DOHH2 (cell line): Measurements from ENCODE around the gene ITPR1.

Source experiments
- H3F3A ChIP-seq: fragments of 200-600 bp; sonication (generic), shearing (Covaris generic); 2 replicates; pipeline ENCODE4 v1.6.0; 2016; ENCODE audit warnings: antibody characterized with exemption, mild to moderate bottlenecking; ENCODE audit not compliant: control insufficient read depth, insufficient read depth
- H3K27ac ChIP-seq: fragments of 200-600 bp; sonication (generic); 2 replicates; pipeline ENCODE4 v1.5.1; 2014; ENCODE audit warnings: low read depth, mild to moderate bottlenecking, low read length, moderate library complexity
- H3K27me3 ChIP-seq: fragments of 200-600 bp; sonication (generic); 2 replicates; pipeline ENCODE4 v1.6.1; 2014; ENCODE audit warnings: mild to moderate bottlenecking, low read length, mixed read lengths; ENCODE audit not compliant: control insufficient read depth
- H3K36me3 ChIP-seq: fragments of 200-600 bp; sonication (generic); 2 replicates; pipeline ENCODE4 v1.6.1; 2014; ENCODE audit warnings: mild to moderate bottlenecking, low read length, moderate library complexity, mixed read lengths; ENCODE audit not compliant: control insufficient read depth
- H3K4me1 ChIP-seq: fragments of 200-600 bp; sonication (generic); 2 replicates; pipeline ENCODE4 v1.6.1; 2014; ENCODE audit warnings: mild to moderate bottlenecking, low read length, mixed read lengths; ENCODE audit not compliant: control insufficient read depth
- H3K4me2 ChIP-seq: fragments of 200-600 bp; sonication (generic); 2 replicates; pipeline ENCODE4 v1.6.0; 2014; ENCODE audit warnings: mild to moderate bottlenecking, low read length, moderate library complexity
- H3K4me3 ChIP-seq: fragments of 200-600 bp; sonication (generic); 2 replicates; pipeline ENCODE4 v1.5.1; 2014; ENCODE audit warnings: mild to moderate bottlenecking, low read length, mixed read lengths
- H3K79me2 ChIP-seq: fragments of 200-600 bp; sonication (generic); 2 replicates; pipeline ENCODE4 v1.6.1; 2014; ENCODE audit warnings: mild to moderate bottlenecking, low read length, mixed read lengths; ENCODE audit not compliant: control insufficient read depth
- H3K9me2 ChIP-seq: fragments of 200-600 bp; sonication (generic); replicated peaks from 2 replicates; pipeline ENCODE4 v1.6.1; 2014; ENCODE audit warnings: mild to moderate bottlenecking, low read length, mixed read lengths; ENCODE audit not compliant: control insufficient read depth
- H3K9me3 ChIP-seq: fragments of 200-600 bp; sonication (generic); 2 replicates; pipeline ENCODE4 v1.6.1; 2014; ENCODE audit warnings: antibody characterized with exemption, low read length, mixed read lengths; ENCODE audit not compliant: control insufficient read depth, insufficient read depth
- H4K20me1 ChIP-seq: fragments of 200-600 bp; sonication (generic); 2 replicates; pipeline ENCODE4 v1.6.0; 2014; ENCODE audit warnings: low read depth, mild to moderate bottlenecking, antibody characterized with exemption, low read length, moderate library complexity; ENCODE audit not compliant: control insufficient read depth, insufficient read depth
- EZH2phosphoT487 ChIP-seq: fragments of 200-600 bp; sonication (generic); IDR thresholded peaks from 2 replicates; pipeline ENCODE4 v1.6.1; 2017; ENCODE audit warnings: borderline replicate concordance, mild to moderate bottlenecking, antibody characterized with exemption, low read length, moderate library complexity, mixed read lengths
- TF ChIP-seq, protein P1 (sequence below): fragments of 200-600 bp; sonication (generic); IDR thresholded peaks from one replicate; pipeline ENCODE4 v1.5.1; 2014; ENCODE audit warnings: antibody characterized with exemption, mild to moderate bottlenecking, low read depth, low read length; ENCODE audit not compliant: poor library complexity, severe bottlenecking

ITPR1 gene

GRCh38 chr3:4753073-4753691 lies 260.0 kb downstream of the ITPR1 start:
- H3K27ac ChIP-seq: no peak overlapping the region
- H3K4me2 ChIP-seq: no peak overlapping the region
- H3F3A ChIP-seq: no peaks in the 10 kb centered on the region
- TF ChIP-seq EZH2phosphoT487: no peak
- TF ChIP-seq, protein P1, sequence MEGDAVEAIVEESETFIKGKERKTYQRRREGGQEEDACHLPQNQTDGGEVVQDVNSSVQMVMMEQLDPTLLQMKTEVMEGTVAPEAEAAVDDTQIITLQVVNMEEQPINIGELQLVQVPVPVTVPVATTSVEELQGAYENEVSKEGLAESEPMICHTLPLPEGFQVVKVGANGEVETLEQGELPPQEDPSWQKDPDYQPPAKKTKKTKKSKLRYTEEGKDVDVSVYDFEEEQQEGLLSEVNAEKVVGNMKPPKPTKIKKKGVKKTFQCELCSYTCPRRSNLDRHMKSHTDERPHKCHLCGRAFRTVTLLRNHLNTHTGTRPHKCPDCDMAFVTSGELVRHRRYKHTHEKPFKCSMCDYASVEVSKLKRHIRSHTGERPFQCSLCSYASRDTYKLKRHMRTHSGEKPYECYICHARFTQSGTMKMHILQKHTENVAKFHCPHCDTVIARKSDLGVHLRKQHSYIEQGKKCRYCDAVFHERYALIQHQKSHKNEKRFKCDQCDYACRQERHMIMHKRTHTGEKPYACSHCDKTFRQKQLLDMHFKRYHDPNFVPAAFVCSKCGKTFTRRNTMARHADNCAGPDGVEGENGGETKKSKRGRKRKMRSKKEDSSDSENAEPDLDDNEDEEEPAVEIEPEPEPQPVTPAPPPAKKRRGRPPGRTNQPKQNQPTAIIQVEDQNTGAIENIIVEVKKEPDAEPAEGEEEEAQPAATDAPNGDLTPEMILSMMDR: no peak
- H3K4me3 ChIP-seq: no peak overlapping the region
- peaks cover 3% of the 10 kb centered on the region; the same call in 1 of the 2 replicates for H4K20me1 ChIP-seq
- no peaks in the 10 kb centered on the region for H3K9me3 ChIP-seq
- H3K9me2 ChIP-seq: no peaks in the 10 kb centered on the region
- H3K4me1 ChIP-seq: no peaks in the 10 kb centered on the region
- H3K36me3 ChIP-seq: no peaks in the 10 kb centered on the region
- H3K27me3 ChIP-seq: no peaks in the 10 kb centered on the region
- no peaks in the 10 kb centered on the region for H3K79me2 ChIP-seq

DNA sequence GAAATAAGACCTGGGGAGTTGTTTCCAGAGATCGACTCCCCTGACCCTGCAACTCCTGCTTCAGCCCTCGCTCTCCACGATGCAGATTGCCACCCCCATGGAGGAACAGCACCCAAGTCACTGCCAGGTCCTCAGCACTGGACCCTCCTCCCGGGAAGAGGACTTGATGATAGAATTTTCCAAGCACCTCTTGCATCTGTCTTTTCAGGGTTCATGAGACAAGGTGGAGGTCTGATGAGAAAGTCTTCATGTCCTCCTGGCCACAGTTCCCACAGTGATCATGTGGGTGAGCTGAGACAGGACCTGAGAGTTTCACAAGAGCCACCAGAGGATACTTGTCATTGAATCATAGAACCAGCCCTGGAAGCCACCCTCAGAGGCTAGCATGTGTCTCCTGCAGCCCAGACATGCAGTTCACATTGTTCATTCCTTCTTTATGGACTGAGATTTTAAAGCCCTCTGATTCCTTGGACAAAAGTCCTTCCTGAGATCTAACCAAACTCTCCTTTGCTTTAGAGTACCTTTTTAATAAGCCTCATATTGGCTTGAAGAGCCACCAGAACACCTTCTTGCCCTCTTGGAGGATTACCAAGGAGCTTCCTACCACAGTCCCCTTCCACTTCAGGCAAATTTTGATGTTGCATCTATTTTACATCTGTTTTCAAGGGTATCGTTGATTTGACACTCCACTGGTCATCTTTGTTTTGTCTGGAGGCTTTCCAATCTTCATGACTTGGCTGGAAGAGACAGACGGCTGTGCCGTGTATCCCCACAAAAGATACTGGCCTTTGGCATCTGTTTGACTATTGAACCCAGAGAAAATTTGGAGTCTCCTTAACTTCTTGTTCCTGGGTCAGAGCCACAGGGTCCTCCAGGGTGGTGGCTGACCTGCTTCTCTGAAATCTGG lies 261.3 kb downstream of the ITPR1 start:
- Histone ChIP-seq H3K27ac (no peak overlapping the region), H3K4me3 (no peak overlapping the region), H3K79me2 (no peaks in the 10 kb centered on the region), H3K4me2 (no peak overlapping the region), H3K4me1 (no peaks in the 10 kb centered on the region), H3K9me2 (no peaks in the 10 kb centered on the region), H3K36me3 (no peaks in the 10 kb centered on the region), H4K20me1 (peaks cover 3% of the 10 kb centered on the region; the same call in 1 of the 2 replicates), H3F3A (no peaks in the 10 kb centered on the region), H3K27me3 (no peaks in the 10 kb centered on the region), H3K9me3 (no peaks in the 10 kb centered on the region)
- TF ChIP-seq EZH2phosphoT487: no peak
- TF ChIP-seq, protein P1: no peak

DNA sequence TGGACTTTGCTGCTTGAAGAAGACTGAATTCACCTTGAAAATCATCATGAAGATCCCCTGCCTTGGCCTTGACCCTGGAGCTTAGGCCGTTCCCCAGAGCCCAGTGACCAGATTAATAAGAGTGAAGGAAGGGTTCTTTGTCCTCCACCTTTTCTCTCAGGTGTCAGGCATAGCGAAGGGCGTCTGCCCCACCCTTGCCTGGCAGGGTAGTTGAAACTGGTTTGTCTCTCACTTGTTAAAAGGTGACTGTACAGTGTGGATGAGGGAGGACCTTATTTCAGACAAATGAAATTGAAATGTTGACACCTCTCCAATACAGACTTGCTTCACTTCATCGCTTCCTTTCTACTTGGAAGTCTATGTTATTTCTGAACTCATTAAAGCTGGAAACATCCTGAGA lies 262.4 kb downstream of the ITPR1 start:
- no peaks in the 10 kb centered on the region for H3K27me3 ChIP-seq
- no peaks in the 10 kb centered on the region for H3K4me1 ChIP-seq
- no peak overlapping the region for H3K4me3 ChIP-seq
- no peak for TF ChIP-seq EZH2phosphoT487
- TF ChIP-seq, protein P1: no peak
- H3K9me2 ChIP-seq: no peaks in the 10 kb centered on the region
- H3K9me3 ChIP-seq: no peaks in the 10 kb centered on the region
- H3K27ac ChIP-seq: no peak overlapping the region
- peaks cover 3% of the 10 kb centered on the region; the same call in 1 of the 2 replicates for H4K20me1 ChIP-seq
- no peaks in the 10 kb centered on the region for H3K79me2 ChIP-seq
- H3F3A ChIP-seq: no peaks in the 10 kb centered on the region
- no peak overlapping the region for H3K4me2 ChIP-seq
- H3K36me3 ChIP-seq: no peaks in the 10 kb centered on the region
